Pulmonary artery endothelial cell (primary cell): ENCODE data around the gene NRROS. TPM values are rescaled to one million over a fixed set of nuclear protein-coding genes. Genes with fewer than 3 reads are reported as not detected.

Experiments
- DNase-seq: peaks from one replicate; pipeline ENCODE4 v3.0.0-alpha.2; 2011; ENCODE audit warnings: low read depth, low spot score
- total RNA-seq: library from RNA; depleted of rRNA; stranded (reverse); fragments of >200 nt; gene quantifications from 2 replicates; pipeline ENCODE4 v1.2.3, GENCODE V29; 2014

NRROS gene
- total RNA-seq, 1 donor from 2014 or later: 4.8 TPM

GRCh38 chr3:196677353-196677752, 37.9 kb downstream of the NRROS start:
- DNase-seq: no peak

DNA sequence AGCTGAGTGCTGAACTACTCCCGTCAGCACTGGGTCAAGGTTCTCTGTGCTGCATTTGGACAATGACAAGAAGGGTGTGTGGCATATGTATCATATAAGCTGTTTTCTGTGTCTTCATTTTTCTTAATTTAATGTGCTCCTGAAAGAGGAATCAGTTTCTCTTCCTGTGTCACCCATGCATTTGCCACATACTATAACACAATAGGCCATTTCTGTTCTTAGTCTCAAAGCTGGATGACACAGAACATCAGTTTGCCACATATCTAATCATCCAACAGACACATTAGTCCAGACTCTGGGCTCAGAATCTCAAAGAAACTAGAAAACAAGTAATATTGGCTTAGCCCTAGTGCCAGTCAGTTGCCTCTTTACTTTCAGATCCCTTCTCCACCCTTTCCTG, 38.4 kb downstream of the NRROS start:
- no peak for DNase-seq

GRCh38 chr3:196684548-196685407, 45.3 kb downstream of the NRROS start:
- no peak for DNase-seq

DNA sequence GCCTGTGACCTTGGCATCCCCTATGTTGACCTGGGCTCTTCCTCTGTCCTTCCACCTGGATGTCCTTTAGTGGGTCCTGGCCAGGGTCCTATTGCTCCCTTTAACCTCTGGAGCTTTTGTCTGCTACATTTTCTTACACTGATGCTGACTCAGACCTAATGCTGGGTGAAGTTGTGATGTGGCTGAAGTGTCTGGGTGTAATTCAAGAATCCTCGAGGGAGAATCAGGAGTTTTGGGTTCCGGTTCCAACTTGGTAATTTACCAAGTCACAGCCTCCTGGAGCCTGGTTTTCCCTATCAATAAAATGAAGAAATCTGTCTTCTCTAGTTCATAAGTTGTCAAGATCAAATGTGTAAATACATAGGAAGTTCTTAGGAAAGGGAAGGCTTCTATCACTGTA, 46.9 kb downstream of the NRROS start:
- no peak for DNase-seq

DNA sequence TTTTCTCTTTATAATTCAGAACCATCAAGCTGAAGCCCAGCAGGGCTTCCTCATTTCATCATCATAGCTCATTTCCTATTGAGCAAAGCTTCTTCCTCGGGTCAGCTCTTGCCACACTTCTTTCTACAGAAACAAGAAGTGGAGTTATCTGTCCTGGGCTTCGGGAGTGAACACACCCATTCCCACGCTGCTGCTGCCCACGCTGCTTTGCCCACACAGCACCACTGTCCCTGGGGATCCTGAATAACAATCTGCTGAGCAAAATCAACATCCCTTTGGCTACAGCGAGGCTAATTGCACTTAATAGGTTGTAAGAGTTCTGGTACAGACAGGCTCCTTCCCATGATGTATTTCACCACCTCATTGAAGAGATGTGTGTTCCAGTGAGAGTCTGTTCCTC, 48.9 kb downstream of the NRROS start:
- DNase-seq: no peak

GRCh38 chr3:196689941-196690660, 50.6 kb downstream of the NRROS start:
- DNase-seq: no peak

- DNase-seq: no peak
Observed at GRCh38 chr3:196691386-196691785, 51.9 kb downstream of the NRROS start.

DNA sequence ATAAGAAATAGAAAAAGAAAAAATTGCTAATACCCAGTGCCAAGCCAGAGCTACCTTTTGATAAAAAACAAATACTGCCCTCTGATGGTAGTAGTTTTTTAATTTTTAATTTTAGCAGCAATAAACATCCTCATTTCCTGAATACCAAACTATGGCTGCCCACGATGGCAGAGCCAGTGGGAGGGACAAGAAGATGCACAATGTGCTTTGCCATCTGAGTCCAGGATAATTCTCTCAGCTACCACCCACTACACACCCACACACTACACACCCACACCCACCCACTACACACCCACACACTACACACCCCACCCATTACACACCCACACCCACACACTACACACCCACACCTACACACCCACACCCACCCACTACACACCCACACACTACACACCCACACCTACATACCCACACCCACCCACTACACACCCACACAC, 54.7 kb downstream of the NRROS start:
- DNase-seq: no peak

GRCh38 chr3:196694941-196695848, 55.7 kb downstream of the NRROS start:
- DNase-seq: no peak

DNA sequence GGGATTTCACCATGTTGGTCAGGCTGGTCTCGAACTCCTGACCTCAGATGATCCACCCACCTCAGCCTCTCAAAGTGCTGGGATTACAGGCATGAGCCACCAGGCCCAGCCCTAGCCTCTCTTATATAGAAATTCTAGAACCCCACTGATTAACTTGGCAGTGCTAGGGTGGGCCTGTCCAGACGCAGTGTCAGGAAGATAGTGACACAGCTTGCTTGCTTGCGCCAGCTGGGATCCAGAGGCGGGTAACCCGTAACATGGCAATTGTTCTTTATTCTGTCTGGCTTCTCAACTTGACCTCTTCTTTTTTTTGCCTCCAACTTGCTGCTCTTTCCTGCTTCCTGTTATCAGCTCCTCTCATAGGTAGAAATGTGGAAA, 56.3 kb downstream of the NRROS start:
- no peak for DNase-seq

- no peak for DNase-seq
Observed at GRCh38 chr3:196697270-196697669, 57.8 kb downstream of the NRROS start.

- no peak for DNase-seq
Observed at GRCh38 chr3:196699749-196700148, 60.3 kb downstream of the NRROS start.

DNA sequence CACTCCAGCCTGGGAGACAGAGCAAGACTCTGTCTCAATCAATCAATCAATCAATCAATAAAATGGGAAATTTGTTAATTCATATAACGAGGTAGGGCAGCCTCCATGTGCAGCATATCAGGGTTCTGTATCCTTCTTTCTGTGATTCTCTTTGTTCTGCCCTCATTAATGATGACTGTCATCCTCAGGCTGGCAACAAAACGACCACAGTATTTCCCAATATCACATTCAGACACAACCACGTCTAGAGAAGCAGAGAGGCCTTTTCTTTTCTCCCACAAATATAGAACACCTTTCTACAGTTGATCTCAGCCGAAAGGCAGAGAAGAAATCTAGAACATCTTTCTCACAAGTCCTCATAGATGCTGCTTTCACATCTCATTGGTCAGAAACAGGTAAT, 61.3 kb downstream of the NRROS start:
- no peak for DNase-seq

DNA sequence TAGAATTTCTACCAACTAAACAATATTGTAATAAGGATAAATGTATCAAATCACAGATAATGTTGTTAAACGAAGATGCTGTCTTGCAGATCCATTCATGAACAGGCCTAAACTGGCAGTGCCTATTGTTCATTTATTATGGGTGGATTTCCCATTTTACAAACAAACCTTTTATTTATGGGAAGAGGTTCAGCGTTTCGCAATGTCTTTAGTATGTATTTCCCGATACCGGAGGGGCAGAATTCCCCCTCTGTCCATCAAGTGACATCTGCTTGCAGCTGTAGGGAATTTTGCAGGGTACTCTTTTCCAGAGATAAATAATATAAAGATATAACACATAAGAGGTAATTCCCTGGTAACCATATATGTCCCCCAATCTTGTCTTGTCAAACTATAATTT, 66.8 kb downstream of the NRROS start:
- DNase-seq: no peak

DNA sequence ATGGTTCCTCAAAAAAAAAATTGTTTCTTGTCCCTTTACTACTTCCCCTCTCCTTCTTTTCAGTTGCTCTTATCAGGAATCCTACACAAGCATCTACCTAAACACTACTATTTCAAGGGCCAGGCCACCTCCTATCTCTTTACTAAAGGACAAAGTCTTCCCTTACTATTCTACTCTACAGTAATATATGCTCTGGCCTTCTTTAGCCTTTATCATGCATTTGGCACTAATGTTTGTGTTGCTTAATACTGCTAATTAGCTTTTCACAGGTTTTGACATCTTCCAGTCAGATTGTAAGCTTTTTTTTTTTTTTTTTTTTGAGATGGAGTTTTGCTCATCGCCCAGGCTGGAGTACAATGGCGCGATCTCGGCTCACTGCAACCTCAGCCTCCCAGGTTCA, 67.2 kb downstream of the NRROS start:
- DNase-seq: no peak

- no peak for DNase-seq
Observed at GRCh38 chr3:196707566-196707965, 68.1 kb downstream of the NRROS start.

GRCh38 chr3:196708467-196708866, 69.0 kb downstream of the NRROS start:
- no peak for DNase-seq

Other genes with a start within 250 kb of the NRROS start
- gene UBXN7, start 207.3 kb upstream of the NRROS start, total RNA-seq: 18.7 and 21.9 TPM in 2 replicates
- 26.4 and 32.4 TPM in 2 replicates for gene RNF168, start 135.9 kb upstream of the NRROS start, total RNA-seq
- gene SMCO1, start 124.3 kb upstream of the NRROS start, total RNA-seq: 0.07 TPM in 1 of 2 replicates, not detected in the other
- gene WDR53, start 71.1 kb upstream of the NRROS start, total RNA-seq: 8.7 and 12.3 TPM in 2 replicates
- 14.4 and 22.7 TPM in 2 replicates for gene FBXO45, start 71.0 kb upstream of the NRROS start, total RNA-seq
- gene CEP19, start 72.6 kb downstream of the NRROS start, total RNA-seq: 1.4 and 2.3 TPM in 2 replicates
- 17.1 and 17.4 TPM in 2 replicates for gene PIGX, start 72.7 kb downstream of the NRROS start, total RNA-seq
- 47.8 and 70.9 TPM in 2 replicates for gene PAK2, start 100.2 kb downstream of the NRROS start, total RNA-seq
- gene SENP5, start 228.2 kb downstream of the NRROS start, total RNA-seq: 44.5 and 51.4 TPM in 2 replicates